ENCODE data around the gene CPHXL. TPM values are rescaled to one million over a fixed set of nuclear protein-coding genes. Genes with fewer than 3 reads are reported as not detected.

Gene CPHXL

DNA sequence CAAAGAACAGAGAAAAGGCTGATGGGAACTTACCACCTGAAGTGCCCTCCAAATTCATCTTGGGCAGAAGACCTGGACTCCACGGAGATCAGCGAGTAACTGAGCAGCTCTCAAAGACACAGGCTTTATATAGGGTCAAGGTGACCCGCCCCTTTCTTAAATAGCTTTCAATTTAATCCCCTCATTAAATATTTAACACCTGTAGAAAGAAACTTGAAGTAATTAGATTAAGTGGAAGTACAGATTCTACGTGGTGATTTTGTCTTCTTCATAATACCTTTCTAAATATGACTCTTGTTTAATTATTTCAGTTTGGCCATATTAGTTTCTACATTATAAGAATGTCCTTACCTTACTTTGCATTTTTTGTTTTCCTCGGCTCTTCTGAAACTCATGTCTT, 24.9 kb downstream of the CPHXL start, which contains the start of gene DUXB:
Gene DUXB, minus strand, starts transcription at position 101 of the 400 bp plus-strand sequence. Its CDS starts 43 bp downstream, at position 58.
- Histone ChIP-seq H3K9me3 (replicated peaks; ENCODE audit: low read length) (no peaks in the 10 kb centered on the region), H3K27me3 (ENCODE audit: control insufficient read depth, insufficient read depth, low read length) (no peaks in the 10 kb centered on the region), H3K4me1 (ENCODE audit: control insufficient read depth, insufficient read depth, low read length) (no peaks in the 10 kb centered on the region), H3K4me2 (ENCODE audit: low read length) (no peak within 1 kb of the TSS), H3K9ac (ENCODE audit: low read depth, low read length) (no peak within 1 kb of the TSS), H3K4me3 (ENCODE audit: low read length) (no peak within 1 kb of the TSS), H3K36me3 (ENCODE audit: insufficient read depth, low read length) (no peaks in the 10 kb centered on the region)

- Histone ChIP-seq H3K4me1 (ENCODE audit: control insufficient read depth, insufficient read depth, low read length) (no peaks in the 10 kb centered on the region), H3K36me3 (ENCODE audit: insufficient read depth, low read length) (no peaks in the 10 kb centered on the region), H3K9ac (ENCODE audit: low read depth, low read length) (no peak overlapping the region), H3K9me3 (replicated peaks; ENCODE audit: low read length) (no peaks in the 10 kb centered on the region), H3K27me3 (ENCODE audit: control insufficient read depth, insufficient read depth, low read length) (no peaks in the 10 kb centered on the region), H3K4me3 (ENCODE audit: low read length) (no peak overlapping the region), H3K4me2 (ENCODE audit: low read length) (no peak overlapping the region)
Measured at GRCh38 chr16:75697571-75697970, 28.7 kb downstream of the CPHXL start.

DNA sequence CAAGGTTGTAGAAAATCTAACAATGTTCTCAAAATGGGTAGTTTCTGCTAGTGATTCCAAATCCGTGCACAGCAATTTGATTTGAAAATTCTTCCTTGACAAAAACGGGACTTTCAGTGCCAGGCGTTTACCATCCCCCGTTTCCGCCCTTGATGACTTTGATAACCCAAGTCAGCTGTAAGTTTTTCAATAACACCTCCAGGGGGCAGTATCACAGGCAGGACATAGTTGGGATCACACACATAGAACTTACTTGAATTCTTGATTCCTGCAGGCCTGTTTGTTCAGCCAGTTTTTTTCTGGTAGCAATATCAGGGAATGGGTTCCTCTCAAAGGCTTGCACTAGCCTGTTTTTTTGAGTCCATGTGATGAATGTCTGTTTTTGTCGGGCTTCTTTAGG, 30.6 kb downstream of the CPHXL start:
- Histone ChIP-seq H3K4me3 (ENCODE audit: low read length) (no peak overlapping the region), H3K27me3 (ENCODE audit: control insufficient read depth, insufficient read depth, low read length) (no peaks in the 10 kb centered on the region), H3K36me3 (ENCODE audit: insufficient read depth, low read length) (no peaks in the 10 kb centered on the region), H3K4me2 (ENCODE audit: low read length) (no peak overlapping the region), H3K9me3 (replicated peaks; ENCODE audit: low read length) (no peaks in the 10 kb centered on the region), H3K9ac (ENCODE audit: low read depth, low read length) (no peak overlapping the region), H3K4me1 (ENCODE audit: control insufficient read depth, insufficient read depth, low read length) (no peaks in the 10 kb centered on the region)

GRCh38 chr16:75687361-75687760, 38.9 kb downstream of the CPHXL start:
- Histone ChIP-seq H3K4me3 (ENCODE audit: low read length) (no peak overlapping the region), H3K36me3 (ENCODE audit: insufficient read depth, low read length) (no peaks in the 10 kb centered on the region), H3K4me1 (ENCODE audit: control insufficient read depth, insufficient read depth, low read length) (no peaks in the 10 kb centered on the region), H3K9ac (ENCODE audit: low read depth, low read length) (no peak overlapping the region), H3K4me2 (ENCODE audit: low read length) (no peak overlapping the region), H3K27me3 (ENCODE audit: control insufficient read depth, insufficient read depth, low read length) (no peaks in the 10 kb centered on the region), H3K9me3 (replicated peaks; ENCODE audit: low read length) (no peaks in the 10 kb centered on the region)

DNA sequence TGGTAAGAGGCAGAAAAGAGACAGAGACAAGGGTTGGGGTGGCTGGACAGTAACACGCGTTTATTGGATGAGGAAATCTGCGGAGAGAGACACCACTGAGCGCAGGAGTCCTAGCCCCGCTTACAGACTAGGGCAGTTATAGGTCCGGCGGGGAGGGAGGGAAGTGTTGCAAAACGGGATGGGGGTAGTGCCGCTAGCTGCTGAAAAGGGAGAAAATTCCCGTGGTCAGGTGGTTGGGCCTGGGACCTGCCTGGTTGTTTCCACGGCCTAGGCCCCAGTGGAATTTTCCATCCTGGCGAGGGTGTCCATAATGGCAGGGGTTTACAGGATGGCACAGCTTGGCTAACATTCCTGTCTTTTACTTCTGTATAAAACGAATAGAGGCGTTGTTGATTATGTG, 44.0 kb downstream of the CPHXL start:
- Histone ChIP-seq H3K4me3 (ENCODE audit: low read length) (no peak overlapping the region), H3K4me2 (ENCODE audit: low read length) (no peak overlapping the region), H3K4me1 (ENCODE audit: control insufficient read depth, insufficient read depth, low read length) (no peaks in the 10 kb centered on the region), H3K36me3 (ENCODE audit: insufficient read depth, low read length) (no peaks in the 10 kb centered on the region), H3K9ac (ENCODE audit: low read depth, low read length) (no peak overlapping the region), H3K9me3 (replicated peaks; ENCODE audit: low read length) (no peaks in the 10 kb centered on the region), H3K27me3 (ENCODE audit: control insufficient read depth, insufficient read depth, low read length) (no peaks in the 10 kb centered on the region)

DNA sequence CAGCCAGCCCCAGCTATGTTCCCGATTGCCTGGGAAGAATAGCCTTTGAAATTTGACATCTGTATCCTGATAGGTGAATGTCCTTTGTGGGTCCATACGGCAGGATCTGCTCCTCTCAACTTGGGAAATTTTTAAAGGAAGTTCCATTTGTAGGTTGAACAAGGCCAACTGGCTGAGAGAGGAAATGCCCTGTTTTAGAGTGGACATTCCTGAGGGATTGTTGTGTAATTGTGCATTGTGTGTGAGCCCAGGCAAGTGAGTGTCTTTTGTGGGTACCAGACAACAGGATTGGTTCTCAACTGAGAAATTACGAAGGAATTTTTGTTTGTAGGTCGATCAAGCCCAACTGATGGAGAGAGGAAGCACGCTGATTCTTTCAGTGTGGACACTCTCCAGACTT, 46.9 kb downstream of the CPHXL start:
- Histone ChIP-seq H3K27me3 (ENCODE audit: control insufficient read depth, insufficient read depth, low read length) (no peaks in the 10 kb centered on the region), H3K4me1 (ENCODE audit: control insufficient read depth, insufficient read depth, low read length) (no peaks in the 10 kb centered on the region), H3K9ac (ENCODE audit: low read depth, low read length) (no peak overlapping the region), H3K4me2 (ENCODE audit: low read length) (no peak overlapping the region), H3K36me3 (ENCODE audit: insufficient read depth, low read length) (no peaks in the 10 kb centered on the region), H3K4me3 (ENCODE audit: low read length) (no peak overlapping the region), H3K9me3 (replicated peaks; ENCODE audit: low read length) (no peaks in the 10 kb centered on the region)

- Histone ChIP-seq H3K27me3 (ENCODE audit: control insufficient read depth, insufficient read depth, low read length) (no peaks in the 10 kb centered on the region), H3K4me1 (ENCODE audit: control insufficient read depth, insufficient read depth, low read length) (no peaks in the 10 kb centered on the region), H3K4me3 (ENCODE audit: low read length) (no peak within 1 kb of the TSS), H3K4me2 (ENCODE audit: low read length) (no peak within 1 kb of the TSS), H3K36me3 (ENCODE audit: insufficient read depth, low read length) (no peaks in the 10 kb centered on the region), H3K9me3 (replicated peaks; ENCODE audit: low read length) (no peaks in the 10 kb centered on the region), H3K9ac (ENCODE audit: low read depth, low read length) (no peak within 1 kb of the TSS)
Measured at GRCh38 chr16:75676909-75677308, 49.4 kb downstream of the CPHXL start, which contains the start of gene CPHXL2. Gene CPHXL2, minus strand, starts transcription at chr16:75677009. Its CDS starts 10 bp downstream, at chr16:75676999.

DNA sequence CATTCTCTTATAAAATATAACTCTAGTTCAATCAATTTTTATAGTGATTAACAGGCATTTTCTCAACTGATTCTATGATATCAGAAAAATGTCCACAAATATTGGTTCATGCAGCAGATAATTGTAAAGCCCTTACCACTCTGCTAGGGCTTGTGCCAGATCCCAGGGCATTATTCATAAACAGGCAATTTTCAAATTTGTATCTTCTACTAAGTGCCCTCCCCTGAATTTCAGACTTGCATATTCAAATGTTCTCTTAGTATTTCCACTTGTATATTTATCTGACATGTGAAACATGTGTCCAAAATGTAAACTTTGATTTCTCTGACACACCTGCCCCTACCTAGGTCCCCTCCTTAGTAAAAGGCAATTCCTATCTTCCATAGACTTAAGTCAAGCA, 58.8 kb downstream of the CPHXL start:
- no peak overlapping the region for H3K9ac ChIP-seq (ENCODE audit: low read depth, low read length)

More for the DNA sequence above, 58.8 kb downstream of the CPHXL start:
- Histone ChIP-seq H3K9me3 (replicated peaks; ENCODE audit: low read length) (no peaks in the 10 kb centered on the region), H3K4me1 (ENCODE audit: control insufficient read depth, insufficient read depth, low read length) (no peaks in the 10 kb centered on the region), H3K36me3 (ENCODE audit: insufficient read depth, low read length) (no peaks in the 10 kb centered on the region), H3K27me3 (ENCODE audit: control insufficient read depth, insufficient read depth, low read length) (no peaks in the 10 kb centered on the region), H3K4me2 (ENCODE audit: low read length) (no peak overlapping the region), H3K4me3 (ENCODE audit: low read length) (no peak overlapping the region)

Small RNA genes lying within 50 kb of the gene (small RNA-seq; reads per million reads assigned to genes)
- not detected for gene RN7SL520P
